Vagina (tissue), 2 donors: Measurements from ENCODE around the gene PLD3.

Source experiments
- CTCF ChIP-seq, 3 experiments: fragments of 450-650 bp in 2 of 3; fragments of 200-600 bp in 1 of 3; sonication (generic) in 1 of 3; IDR thresholded peaks; one replicate each; pipeline ENCODE4 v1.5.1; 2017 to 2019; ENCODE audit warnings: antibody characterized with exemption in 3 of 3, mild to moderate bottlenecking in 2 of 3, moderate library complexity in 2 of 3
- POLR2A ChIP-seq, 2 donors: fragments of 450-650 bp; IDR thresholded peaks; one replicate each; pipeline ENCODE4 v1.6.1; 2017; ENCODE audit warnings: antibody characterized with exemption in 2 of 2, mild to moderate bottlenecking in 2 of 2, moderate library complexity in 2 of 2

GRCh38 chr19:40314656-40315055 is 33.8 kb upstream of the PLD3 start:
- TF ChIP-seq CTCF (IDR thresholded peaks at IDR 0.05) (no peak), POLR2A (IDR thresholded peaks at IDR 0.05) (no peak)
